Measurements from ENCODE around the gene ITM2C. TPM values are rescaled to one million over a fixed set of nuclear protein-coding genes. Genes with fewer than 3 reads are reported as not detected.

ITM2C gene
- total and polyA plus RNA-seq, 8 donors = 26.9 to 1,030 (median 47.2) TPM

DNA sequence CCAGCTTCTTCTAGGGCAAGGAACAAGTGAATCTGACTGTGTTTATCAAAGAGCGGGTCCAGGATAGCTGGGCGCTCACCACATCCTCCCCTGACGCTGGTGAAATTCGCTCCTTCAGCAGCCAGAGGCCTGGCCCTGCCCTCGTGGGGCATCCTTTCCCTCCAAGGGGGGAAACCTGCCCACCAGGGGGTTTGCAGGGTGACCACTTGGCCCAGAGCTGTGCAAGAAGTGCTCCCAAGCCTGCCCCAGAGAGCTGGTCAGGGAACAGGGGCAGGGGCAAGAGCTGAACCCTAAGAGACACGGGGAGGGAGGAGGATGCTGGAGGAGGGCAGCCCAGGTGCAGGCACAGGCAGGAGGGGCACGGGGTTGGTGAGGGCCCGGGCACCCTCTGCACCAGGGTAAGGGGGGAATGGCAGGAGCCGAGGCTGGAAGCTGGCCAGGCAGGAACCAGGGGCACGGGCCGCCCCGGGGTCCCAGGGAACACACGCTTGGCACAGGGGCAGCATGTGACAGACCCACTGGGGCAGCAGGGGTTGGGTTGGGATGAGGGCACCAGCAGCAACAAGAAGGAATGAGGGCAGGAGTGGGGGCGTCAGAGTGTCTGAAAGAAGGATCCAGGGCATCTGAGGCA, 63.1 kb downstream of the ITM2C start:
- TF ChIP-seq POLR2A (IDR thresholded peaks at IDR 0.05) (no peak), POLR2AphosphoS5 (IDR thresholded peaks at IDR 0.05) (no peak), EP300 (IDR thresholded peaks at IDR 0.05) (no peak)
- TF ChIP-seq, protein P1, sequence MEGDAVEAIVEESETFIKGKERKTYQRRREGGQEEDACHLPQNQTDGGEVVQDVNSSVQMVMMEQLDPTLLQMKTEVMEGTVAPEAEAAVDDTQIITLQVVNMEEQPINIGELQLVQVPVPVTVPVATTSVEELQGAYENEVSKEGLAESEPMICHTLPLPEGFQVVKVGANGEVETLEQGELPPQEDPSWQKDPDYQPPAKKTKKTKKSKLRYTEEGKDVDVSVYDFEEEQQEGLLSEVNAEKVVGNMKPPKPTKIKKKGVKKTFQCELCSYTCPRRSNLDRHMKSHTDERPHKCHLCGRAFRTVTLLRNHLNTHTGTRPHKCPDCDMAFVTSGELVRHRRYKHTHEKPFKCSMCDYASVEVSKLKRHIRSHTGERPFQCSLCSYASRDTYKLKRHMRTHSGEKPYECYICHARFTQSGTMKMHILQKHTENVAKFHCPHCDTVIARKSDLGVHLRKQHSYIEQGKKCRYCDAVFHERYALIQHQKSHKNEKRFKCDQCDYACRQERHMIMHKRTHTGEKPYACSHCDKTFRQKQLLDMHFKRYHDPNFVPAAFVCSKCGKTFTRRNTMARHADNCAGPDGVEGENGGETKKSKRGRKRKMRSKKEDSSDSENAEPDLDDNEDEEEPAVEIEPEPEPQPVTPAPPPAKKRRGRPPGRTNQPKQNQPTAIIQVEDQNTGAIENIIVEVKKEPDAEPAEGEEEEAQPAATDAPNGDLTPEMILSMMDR (IDR thresholded peaks at IDR 0.05) = no peak
- H3K9me3 ChIP-seq = no peaks in the 10 kb centered on the region
- H3K27me3 ChIP-seq = peaks cover 0 to 29% (median 0%) of the 10 kb centered on the region in 3 donors
- DNase-seq = peak in 1 of 2 donors; percentile 1
- intact Hi-C loops (cut with DNase I; ENCODE audit: low total_unique reads) = no loop called here
- H3K4me1 ChIP-seq = peaks cover 0 to 7% (median under 1%) of the 10 kb centered on the region in 4 donors
- no peaks in the 10 kb centered on the region for H3K36me3 ChIP-seq
- WGBS, 5 donors = 79 to 89% (median 85%) methylated on average over 14 of the region's 14 CpGs
- no peak overlapping the region for H3K27ac ChIP-seq
- no peak overlapping the region for H3K4me3 ChIP-seq

Other genes starting within 250 kb of the ITM2C start
- gene CAB39, start 152.1 kb upstream of the ITM2C start, total RNA-seq = 100 to 1,000 TPM in 1 of 5 donors, 10 to 100 TPM in 4; 83.9 to 126 (median 86.9) TPM
- gene CAB39, start 152.1 kb upstream of the ITM2C start, polyA plus RNA-seq = 10 to 100 TPM; 21.8 to 56.4 (median 36.9) TPM
- gene GPR55, start 60.3 kb downstream of the ITM2C start, total RNA-seq = under 1 TPM in 1 of 5 donors, not detected in 4; 0.37 TPM
- under 1 TPM in 2 of 3 donors, not detected in 1; 0.13 to 0.19 TPM for gene GPR55, start 60.3 kb downstream of the ITM2C start, polyA plus RNA-seq
- gene SPATA3, start 131.2 kb downstream of the ITM2C start, total RNA-seq = not detected
- gene SPATA3, start 131.2 kb downstream of the ITM2C start, polyA plus RNA-seq = not detected
- 10 to 100 TPM in 1 of 5 donors, 1 to 10 TPM in 3, not detected in 1; 4.0 to 41.4 (median 7.2) TPM for gene C2orf72, start 172.6 kb downstream of the ITM2C start, total RNA-seq
- 1 to 10 TPM; 3.3 to 7.6 (median 7.3) TPM for gene C2orf72, start 172.6 kb downstream of the ITM2C start, polyA plus RNA-seq
- 10 to 100 TPM; 34.6 to 96.4 (median 43.8) TPM for gene PSMD1, start 191.9 kb downstream of the ITM2C start, total RNA-seq
- 10 to 100 TPM; 31.9 to 50.7 (median 47.4) TPM for gene PSMD1, start 191.9 kb downstream of the ITM2C start, polyA plus RNA-seq

Data from stomach (tissue), 9 donors.